CD4-positive, alpha-beta T cell treated with Interleukin-4 for 1 hour (primary cell): ENCODE data around the gene TIMM29.
A peak's percentile ranks its signal among the peaks of the same experiment; 100 is the strongest.
"Not testable (repeated sequence)": the region's sequence is repeated elsewhere in the genome, so short reads cannot be mapped to it uniquely, and the experiment has no call there.

Source experiments
- DNase-seq, 2 donors: peaks; one replicate each; pipeline ENCODE4 v3.0.0-alpha.2; 2020 to 2022

Gene TIMM29

GRCh38 chr19:10913716-10914340 lies 14.8 kb upstream of the TIMM29 start:
- no peak for DNase-seq

GRCh38 chr19:10915130-10916091 lies 13.2 kb upstream of the TIMM29 start:
- DNase-seq: no peak

- no peak for DNase-seq
Observed at GRCh38 chr19:10916602-10917001, 12.0 kb upstream of the TIMM29 start.

GRCh38 chr19:10918359-10918758 lies 10.3 kb upstream of the TIMM29 start:
- DNase-seq: no peak

- DNase-seq: no peak
Observed at GRCh38 chr19:10919352-10920287, 9.0 kb upstream of the TIMM29 start.

GRCh38 chr19:10920288-10920655 lies 8.3 kb upstream of the TIMM29 start:
- no peak for DNase-seq

- DNase-seq: no peak
Observed at GRCh38 chr19:10920781-10921180, 7.8 kb upstream of the TIMM29 start.

- DNase-seq: no peak
Observed at GRCh38 chr19:10921199-10921909, 7.3 kb upstream of the TIMM29 start.

GRCh38 chr19:10921910-10922637 lies 6.5 kb upstream of the TIMM29 start:
- DNase-seq: no peak

GRCh38 chr19:10922638-10923014 lies 6.0 kb upstream of the TIMM29 start:
- DNase-seq: no peak

GRCh38 chr19:10923260-10924112 lies 5.1 kb upstream of the TIMM29 start:
- no peak for DNase-seq

- no peak for DNase-seq
Observed at GRCh38 chr19:10924597-10924996, 4.0 kb upstream of the TIMM29 start.

GRCh38 chr19:10927730-10928562 lies 665 bp upstream of the TIMM29 start:
- peak in 1 of 2 donors; percentile 12 for DNase-seq

- DNase-seq: no peak
Observed at GRCh38 chr19:10929402-10929794, 787 bp downstream of the TIMM29 start.

GRCh38 chr19:10935371-10936059 lies 6.9 kb downstream of the TIMM29 start:
- DNase-seq: no peak

GRCh38 chr19:10936661-10937084 lies 8.1 kb downstream of the TIMM29 start:
- DNase-seq: peak; percentile 29 to 67

GRCh38 chr19:10941649-10942048 lies 13.0 kb downstream of the TIMM29 start:
- DNase-seq: not testable (repeated sequence)

- DNase-seq: not testable (repeated sequence)
Observed at GRCh38 chr19:10943412-10943811, 14.8 kb downstream of the TIMM29 start.

- DNase-seq: no peak
Observed at GRCh38 chr19:10945264-10945663, 16.7 kb downstream of the TIMM29 start.
